ENCODE results near the gene EXOC1L.

- no peak for TF ChIP-seq GFI1B (tag by site-specific recombination; IDR thresholded peaks at IDR 0.05)
- no peak for TF ChIP-seq ZNF610 (tag by site-specific recombination; IDR thresholded peaks at IDR 0.05; ENCODE audit: borderline replicate concordance)
- TF ChIP-seq CTCF (tag by site-specific recombination; IDR thresholded peaks at IDR 0.05) = no peak
- no peak for TF ChIP-seq REST (tag by site-specific recombination; IDR thresholded peaks at IDR 0.05)
- no peak for TF ChIP-seq ZNF175 (tag by site-specific recombination; IDR thresholded peaks at IDR 0.05)
- no peak for TF ChIP-seq KLF9 (tag by site-specific recombination; IDR thresholded peaks at IDR 0.05; ENCODE audit: low read depth)
- no peak for TF ChIP-seq ZSCAN30 (tag by site-specific recombination; IDR thresholded peaks at IDR 0.05)
- TF ChIP-seq ZBTB48 (tag by site-specific recombination; IDR thresholded peaks at IDR 0.05) = no peak
- TF ChIP-seq ZNF776 (tag by site-specific recombination; IDR thresholded peaks at IDR 0.05; ENCODE audit: borderline replicate concordance) = no peak
These were observed 8.0 kb downstream of the EXOC1L start for GRCh38 chr4:55827582-55827981.
